OCI-LY3 (cell line): ENCODE data around the gene SETBP1.

Source experiments
- H2AFZ ChIP-seq: fragments of 200-600, 300-600 bp; shearing (Covaris generic); 2 replicates; pipeline ENCODE4 v1.6.0; 2014; ENCODE audit warnings: antibody characterized with exemption, low read depth, low read length
- H3K27ac ChIP-seq: fragments of 200-600, 300-600 bp; sonication (generic); 2 replicates; pipeline ENCODE4 v1.5.1; 2014; ENCODE audit warnings: mild to moderate bottlenecking, low read length, moderate library complexity, mixed read lengths
- H3K27me3 ChIP-seq: fragments of 200-600, 300-600 bp; sonication (generic); 2 replicates; pipeline ENCODE4 v1.6.1; 2014; ENCODE audit warnings: low read depth, low read length, mixed read lengths
- H3K36me3 ChIP-seq: fragments of 200-600, 300-600 bp; sonication (generic); replicated peaks from 2 replicates; pipeline ENCODE3; 2014; ENCODE audit warnings: low read depth, low read length, mixed read lengths
- H3K4me1 ChIP-seq: fragments of 300-600, 200-600 bp; sonication (generic); 2 replicates; pipeline ENCODE4 v1.6.1; 2014; ENCODE audit warnings: low read length, mixed read lengths
- H3K4me2 ChIP-seq: fragments of 200-600, 300-600 bp; sonication (generic); 2 replicates; pipeline ENCODE4 v1.6.1; 2014; ENCODE audit warnings: low read length, mixed read lengths
- H3K4me3 ChIP-seq: fragments of 300-600, 200-600 bp; sonication (generic); 2 replicates; pipeline ENCODE4 v1.5.1; 2014; ENCODE audit warnings: antibody characterized with exemption, mild to moderate bottlenecking, low read length, moderate library complexity
- H3K79me2 ChIP-seq: fragments of 300-600, 200-600 bp; shearing (Covaris generic); 2 replicates; pipeline ENCODE4 v1.6.1; 2014; ENCODE audit warnings: mild to moderate bottlenecking, low read length, mixed read lengths
- H3K9ac ChIP-seq: fragments of 300-600, 200-600 bp; shearing (Covaris generic); 2 replicates; pipeline ENCODE4 v1.6.0; 2014; ENCODE audit warnings: mild to moderate bottlenecking, low read length, moderate library complexity
- H3K9me3 ChIP-seq: fragments of 200-600, 300-600 bp; shearing (Covaris generic); 2 replicates; pipeline ENCODE4 v1.6.1; 2014; ENCODE audit warnings: low read length, mixed read lengths; ENCODE audit not compliant: insufficient read depth
- H4K20me1 ChIP-seq: fragments of 200-600, 300-600 bp; sonication (generic); 2 replicates; pipeline ENCODE4 v1.6.1; 2016; ENCODE audit warnings: low read length, mixed read lengths; ENCODE audit not compliant: insufficient read depth
- CTCF ChIP-seq: fragments of 200-600, 300-600 bp; sonication (generic); IDR thresholded peaks from 2 replicates; pipeline ENCODE4 v1.5.1; 2014; ENCODE audit warnings: antibody characterized with exemption, low read length, low read depth
- EZH2phosphoT487 ChIP-seq: fragments of 200-600 bp; shearing (Covaris generic); IDR thresholded peaks from 2 replicates; pipeline ENCODE4 v1.6.1; 2018; ENCODE audit warnings: antibody characterized with exemption, mixed run types, low read depth

SETBP1 gene

GRCh38 chr18:44942073-44942472, 261.4 kb downstream of the SETBP1 start:
- Histone ChIP-seq H2AFZ (no peak overlapping the region), H3K79me2 (no peaks in the 10 kb centered on the region), H3K27ac (no peak overlapping the region), H3K4me3 (no peak overlapping the region), H3K9me3 (no peaks in the 10 kb centered on the region), H3K4me2 (no peak overlapping the region), H3K36me3 (no peaks in the 10 kb centered on the region), H4K20me1 (no peaks in the 10 kb centered on the region; the same call in 1 of the 2 replicates), H3K4me1 (no peaks in the 10 kb centered on the region), H3K27me3 (no peaks in the 10 kb centered on the region), H3K9ac (no peak overlapping the region)
- no peak for TF ChIP-seq CTCF
- no peak for TF ChIP-seq EZH2phosphoT487

- H3K27ac ChIP-seq = no peak overlapping the region
- no peaks in the 10 kb centered on the region; the same call in 1 of the 2 replicates for H4K20me1 ChIP-seq
- H3K79me2 ChIP-seq = no peaks in the 10 kb centered on the region
- no peaks in the 10 kb centered on the region for H3K9me3 ChIP-seq
- H3K4me1 ChIP-seq = no peaks in the 10 kb centered on the region
- no peaks in the 10 kb centered on the region for H3K27me3 ChIP-seq
- H3K4me3 ChIP-seq = no peak overlapping the region
- H3K36me3 ChIP-seq = no peaks in the 10 kb centered on the region
- no peak overlapping the region for H3K4me2 ChIP-seq
- H2AFZ ChIP-seq = no peak overlapping the region
- TF ChIP-seq CTCF = no peak
- no peak for TF ChIP-seq EZH2phosphoT487
- H3K9ac ChIP-seq = no peak overlapping the region
Observed at GRCh38 chr18:44943311-44943881, 262.7 kb downstream of the SETBP1 start.

GRCh38 chr18:44944461-44944860, 263.8 kb downstream of the SETBP1 start:
- Histone ChIP-seq H3K79me2 (no peaks in the 10 kb centered on the region), H3K9ac (no peak overlapping the region), H3K4me1 (no peaks in the 10 kb centered on the region), H2AFZ (no peak overlapping the region), H3K27ac (no peak overlapping the region), H3K9me3 (no peaks in the 10 kb centered on the region), H3K27me3 (no peaks in the 10 kb centered on the region), H3K4me3 (no peak overlapping the region), H4K20me1 (no peaks in the 10 kb centered on the region), H3K36me3 (no peaks in the 10 kb centered on the region), H3K4me2 (no peak overlapping the region)
- TF ChIP-seq EZH2phosphoT487 (no peak), CTCF (no peak)

- Histone ChIP-seq H3K4me3 (no peak overlapping the region), H3K79me2 (no peaks in the 10 kb centered on the region), H3K4me1 (no peaks in the 10 kb centered on the region), H3K27ac (no peak overlapping the region), H3K4me2 (no peak overlapping the region), H4K20me1 (no peaks in the 10 kb centered on the region), H3K9me3 (no peaks in the 10 kb centered on the region), H3K36me3 (no peaks in the 10 kb centered on the region), H2AFZ (no peak overlapping the region), H3K9ac (no peak overlapping the region), H3K27me3 (no peaks in the 10 kb centered on the region)
- TF ChIP-seq EZH2phosphoT487 = no peak
- no peak for TF ChIP-seq CTCF
Observed at GRCh38 chr18:44945888-44946401, 265.3 kb downstream of the SETBP1 start.
